Kidney glomerular epithelial cell (primary cell): ENCODE results near the gene CDKN2D.

Source experiments
- DNase-seq: peaks from one replicate; lab custom pipeline; 2025; lab: John Stamatoyannopoulos, UW

CDKN2D gene

DNA sequence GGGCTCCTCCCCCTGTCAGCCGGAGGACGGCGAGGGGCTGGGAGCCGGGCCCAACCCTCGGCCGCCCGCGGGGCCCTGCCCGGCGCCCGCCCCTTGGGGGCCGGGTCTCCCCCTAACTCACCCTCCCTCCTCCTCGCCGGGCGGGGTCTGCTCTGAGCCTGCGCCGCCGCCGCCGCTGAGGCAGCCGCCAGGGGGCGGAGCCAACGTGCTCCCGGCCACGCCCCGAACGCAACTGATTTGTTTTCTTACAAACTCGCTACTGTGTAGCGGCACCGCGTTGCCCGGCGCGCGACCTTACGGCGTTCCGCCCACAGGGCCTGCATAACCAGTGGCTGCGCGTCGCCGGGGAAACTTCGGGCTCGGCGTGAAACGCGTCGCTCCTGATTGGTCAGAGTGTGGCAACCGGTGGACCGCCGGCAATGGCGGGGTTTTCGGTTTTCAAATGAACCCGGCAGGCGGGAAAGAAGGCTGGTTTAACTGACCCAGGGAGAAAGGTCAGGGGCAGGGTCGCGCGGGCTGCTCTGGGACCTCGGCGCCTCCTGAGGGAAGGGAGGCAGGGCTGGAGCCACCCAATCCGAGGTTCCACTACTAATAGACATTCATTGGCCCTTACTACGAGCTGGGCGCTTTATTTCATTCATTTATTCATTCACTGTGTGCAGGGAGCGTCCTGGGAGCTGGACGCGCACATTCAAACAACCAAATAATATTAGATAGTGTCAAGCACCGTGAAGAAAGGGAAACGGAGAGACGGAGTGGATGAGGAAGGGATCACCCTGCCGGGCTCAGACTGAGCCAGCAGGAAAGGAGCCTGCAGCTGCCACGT lies at the start of gene CDKN2D:
CDKN2D (minus strand) TSS at position 154 of the 826 bp plus-strand sequence. CDS start 326 bp downstream, outside the sequence.
- DNase-seq = peak; percentile 95

DNA sequence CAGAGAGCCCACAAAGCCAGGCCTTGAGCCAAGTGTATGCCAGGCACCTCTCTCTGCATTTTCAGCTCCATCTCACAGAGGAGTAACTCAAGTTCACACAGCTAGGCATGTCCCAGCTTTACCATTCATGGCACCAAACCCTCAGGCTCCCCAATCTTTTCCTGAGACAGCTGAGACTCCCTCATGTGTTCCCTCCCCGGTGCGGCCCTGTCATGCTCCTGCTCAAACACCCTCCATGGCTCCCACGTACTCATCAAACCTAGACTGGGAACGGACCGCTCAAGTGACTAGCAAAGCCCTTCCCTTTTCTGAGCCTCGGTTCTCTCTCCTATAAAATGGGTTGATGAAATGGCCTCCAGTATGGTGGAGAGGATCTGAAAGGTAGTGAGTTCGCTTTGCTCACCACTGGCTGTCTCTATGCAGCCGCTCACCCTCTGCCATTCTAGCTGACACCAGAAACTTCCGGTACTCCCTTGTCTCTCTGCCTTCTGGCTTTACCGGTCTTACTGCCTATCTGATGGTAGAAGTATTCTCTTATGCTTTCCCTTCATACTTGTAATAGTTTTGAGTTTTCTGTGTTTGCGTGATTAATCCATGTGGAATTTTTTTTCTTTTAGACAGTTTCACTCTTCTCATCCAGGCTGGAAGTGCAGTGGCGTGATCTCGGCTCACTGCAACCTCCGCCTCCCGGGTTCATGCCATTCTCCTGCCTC lies 48.8 kb upstream of the CDKN2D start:
- DNase-seq = peak; percentile 51

DNA sequence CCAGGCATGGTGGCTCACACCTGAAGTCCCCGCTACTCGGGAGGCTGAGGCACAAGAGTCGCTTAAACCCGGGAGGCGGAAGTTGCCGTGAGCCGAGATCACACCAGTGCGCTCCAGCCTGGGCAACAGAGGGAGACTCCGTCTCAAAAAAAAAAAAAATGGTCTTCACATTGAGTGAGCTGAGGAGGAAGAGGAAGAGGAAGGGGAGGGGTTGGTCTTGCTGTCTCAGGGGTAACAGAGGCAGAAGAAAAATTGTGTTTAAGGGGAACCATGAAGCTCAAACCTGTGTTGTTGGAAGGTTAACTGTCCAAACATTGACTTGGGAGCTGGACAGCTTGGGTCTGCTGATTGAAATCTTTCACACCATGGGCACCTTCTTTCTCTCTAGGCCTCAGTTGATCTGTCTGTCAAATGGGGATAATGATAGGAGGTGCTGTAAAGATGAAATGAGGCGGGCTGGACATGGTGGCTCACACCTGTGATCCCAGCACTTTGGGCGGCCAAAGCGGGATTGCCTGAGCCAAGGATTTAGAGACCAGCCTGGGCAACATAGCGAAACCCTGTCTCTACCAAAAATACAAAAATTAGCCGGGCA lies 46.7 kb upstream of the CDKN2D start:
- DNase-seq = no peak

DNA sequence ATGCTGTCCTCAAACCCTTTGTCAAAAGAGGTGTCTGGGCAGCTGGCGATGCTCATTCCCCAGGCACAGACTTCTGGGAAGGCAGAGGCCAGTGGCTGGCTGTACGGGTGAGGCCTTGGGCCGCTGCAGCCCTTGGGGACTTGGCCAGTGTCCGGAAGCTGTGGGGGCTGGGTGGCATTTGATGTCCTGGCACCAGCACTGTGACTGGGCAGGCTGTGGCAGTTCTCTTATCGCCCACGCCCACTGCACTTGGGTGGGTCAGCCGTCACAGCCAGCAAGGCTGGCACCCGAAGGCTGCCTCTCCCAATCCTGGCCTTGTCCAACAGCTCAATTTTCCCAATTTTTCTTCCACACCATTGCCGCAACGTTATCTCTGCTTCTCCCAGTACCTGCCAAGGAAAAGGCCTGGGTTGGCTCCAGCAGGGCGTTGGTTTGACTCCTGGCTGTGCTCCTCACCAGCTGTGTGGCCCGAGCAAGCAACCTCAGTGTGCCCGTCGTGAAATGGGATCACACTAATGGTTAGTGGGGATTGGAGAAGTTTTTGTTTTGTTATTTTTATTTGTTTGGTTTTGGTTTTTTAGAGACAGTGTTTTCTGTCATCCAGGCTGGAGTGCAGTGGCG lies 43.8 kb upstream of the CDKN2D start:
- no peak for DNase-seq

GRCh38 chr19:10611907-10612306 lies 43.1 kb upstream of the CDKN2D start:
- DNase-seq = no peak

- no peak for DNase-seq
Observed at GRCh38 chr19:10604460-10604980, 35.7 kb upstream of the CDKN2D start.

GRCh38 chr19:10603873-10604459 lies 35.2 kb upstream of the CDKN2D start:
- no peak for DNase-seq

GRCh38 chr19:10603084-10603872 lies 34.5 kb upstream of the CDKN2D start:
- no peak for DNase-seq

DNA sequence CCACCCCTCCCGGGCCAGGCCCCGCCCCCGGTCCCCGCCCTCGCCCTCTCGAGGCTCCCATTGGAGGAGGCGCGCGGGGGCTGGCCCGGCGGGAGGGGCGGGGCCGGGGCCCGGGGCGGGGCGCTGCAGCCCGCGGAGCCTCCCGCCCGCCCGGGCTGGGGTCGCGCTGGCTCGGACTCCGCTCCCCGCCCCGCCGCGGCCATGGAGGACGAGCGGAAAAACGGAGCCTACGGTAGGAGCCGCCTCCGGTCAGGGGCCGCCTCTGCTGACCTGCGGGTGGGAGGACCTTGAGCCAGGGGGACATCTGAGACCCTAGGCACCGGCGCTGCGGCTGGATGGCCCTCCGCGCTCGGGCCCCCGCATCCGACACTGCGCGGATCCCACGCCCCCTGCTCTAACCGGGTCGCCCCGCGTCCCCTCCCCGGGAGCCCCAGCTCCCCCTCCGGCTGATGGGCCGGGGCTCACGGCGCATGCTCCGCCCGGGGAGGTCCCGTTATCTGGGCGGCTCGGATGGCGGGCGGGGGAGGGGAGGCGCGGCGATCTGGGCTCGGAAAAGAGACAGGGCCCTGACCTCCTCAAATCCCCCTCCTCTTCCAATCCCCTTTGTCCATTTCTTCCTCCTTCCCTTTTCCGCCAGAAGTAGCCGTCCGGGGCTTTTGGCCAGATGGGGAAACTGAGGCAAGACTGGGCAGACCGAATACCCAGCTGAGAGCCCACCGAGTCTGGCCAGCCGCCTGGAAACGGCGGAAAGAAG lies 33.7 kb upstream of the CDKN2D start:
- peak; percentile 46 for DNase-seq

DNA sequence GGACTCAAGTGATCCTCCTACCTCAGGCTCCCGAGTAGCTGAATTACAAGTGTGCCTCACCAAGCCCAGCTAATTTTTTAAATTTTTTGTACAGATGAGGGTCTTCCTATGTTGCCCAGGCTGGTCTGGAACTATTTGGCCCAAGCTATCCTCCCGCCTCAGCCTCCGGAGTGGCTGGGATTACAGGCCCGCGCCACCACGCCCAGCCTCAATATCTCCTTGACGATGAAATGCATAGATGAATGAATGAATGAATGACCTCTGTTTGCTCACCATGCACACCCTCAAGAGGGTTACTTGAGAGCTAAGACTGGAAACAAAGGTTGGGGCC lies 33.2 kb upstream of the CDKN2D start:
- DNase-seq = no peak

DNA sequence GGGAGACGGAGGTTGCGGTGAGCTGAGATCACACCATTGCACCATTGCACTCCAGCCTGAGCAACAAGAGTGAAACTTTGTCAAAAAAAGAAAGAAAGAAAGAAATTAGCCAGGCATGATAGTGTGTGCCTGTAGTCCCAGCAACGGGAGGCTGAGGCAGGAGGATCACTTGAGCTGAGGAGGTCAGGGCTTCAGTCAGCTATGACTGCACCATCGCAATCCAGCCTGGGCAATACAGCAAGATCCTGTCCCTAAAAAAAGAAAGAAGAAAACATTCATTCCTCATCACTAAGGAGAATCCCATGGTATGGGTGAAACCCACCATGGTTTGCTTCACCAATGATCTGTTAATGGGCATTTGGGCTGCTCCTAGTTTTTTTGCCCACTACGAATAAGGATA lies 31.4 kb upstream of the CDKN2D start:
- DNase-seq = no peak

GRCh38 chr19:10593820-10594637 lies 25.2 kb upstream of the CDKN2D start:
- no peak for DNase-seq

GRCh38 chr19:10593148-10593547 lies 24.4 kb upstream of the CDKN2D start:
- DNase-seq = no peak

- DNase-seq = no peak
Observed at GRCh38 chr19:10587839-10588150, 19.0 kb upstream of the CDKN2D start.

- no peak for DNase-seq
Observed at GRCh38 chr19:10587022-10587838, 18.5 kb upstream of the CDKN2D start, which contains the start of gene AP1M2. Gene AP1M2 (minus strand): TSS chr19:10587312. CDS start chr19:10587231, 81 bp downstream.

GRCh38 chr19:10586396-10586795 lies 17.6 kb upstream of the CDKN2D start:
- DNase-seq = no peak

DNA sequence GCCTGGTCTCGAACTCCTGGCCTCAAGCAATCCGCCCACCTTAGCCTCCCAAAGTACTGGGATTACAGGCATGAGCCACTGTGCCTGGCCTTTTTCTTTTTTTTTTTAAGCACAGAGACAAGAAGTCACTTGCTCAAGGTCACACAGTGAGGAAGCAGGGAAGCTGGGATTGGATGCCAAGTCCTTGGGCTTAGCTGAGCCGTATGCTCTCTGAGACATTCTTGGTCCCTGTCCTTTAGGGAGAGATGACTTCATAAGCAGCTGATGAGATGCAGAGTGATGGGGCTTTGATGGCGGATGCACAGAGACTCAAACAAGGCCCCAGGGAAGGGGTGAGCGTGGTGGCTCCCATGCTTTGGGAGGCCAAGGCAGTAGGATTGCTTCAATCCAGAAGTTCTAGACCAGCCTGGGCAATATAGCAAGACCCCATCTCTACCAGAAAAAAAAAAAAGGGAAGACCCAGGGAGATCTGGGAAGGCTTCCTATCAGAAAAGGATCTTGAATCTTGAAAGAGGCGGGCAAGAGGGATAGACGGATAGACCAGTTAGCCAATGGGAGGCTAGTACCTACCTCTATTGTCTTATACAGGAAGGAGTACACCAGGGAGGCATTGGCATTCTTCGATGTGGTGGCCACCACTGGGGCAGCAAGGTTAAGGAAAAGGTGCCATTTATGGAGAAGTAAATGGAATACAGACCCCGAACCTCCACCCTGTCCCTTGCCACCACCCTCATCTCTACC lies 14.4 kb upstream of the CDKN2D start:
- no peak for DNase-seq

- DNase-seq = no peak
Observed at GRCh38 chr19:10582091-10582490, 13.3 kb upstream of the CDKN2D start.
